ENCODE results near the gene NDUFA11.

The NDUFA11 gene

DNA sequence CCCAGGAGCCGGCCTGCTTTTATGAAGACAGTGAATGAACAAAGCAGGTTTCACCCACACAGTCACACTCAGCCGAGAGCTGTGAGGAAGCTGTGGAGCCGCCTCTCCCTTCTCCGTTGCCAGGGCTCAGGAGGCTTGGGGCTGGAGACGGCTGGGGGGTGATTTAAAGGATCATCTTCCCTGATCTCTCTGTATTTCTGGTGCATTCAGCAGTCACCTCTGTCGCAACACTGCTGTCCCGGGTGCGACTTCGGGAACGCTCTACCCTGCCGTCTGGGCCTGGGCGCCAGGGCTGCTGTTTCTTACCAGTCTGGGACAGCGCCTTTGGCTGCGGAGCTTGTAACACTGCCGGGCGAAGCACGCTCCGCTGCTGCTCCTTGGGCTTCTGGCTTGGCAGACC, 28.6 kb upstream of the NDUFA11 start:
- DNase-seq: no peak

DNA sequence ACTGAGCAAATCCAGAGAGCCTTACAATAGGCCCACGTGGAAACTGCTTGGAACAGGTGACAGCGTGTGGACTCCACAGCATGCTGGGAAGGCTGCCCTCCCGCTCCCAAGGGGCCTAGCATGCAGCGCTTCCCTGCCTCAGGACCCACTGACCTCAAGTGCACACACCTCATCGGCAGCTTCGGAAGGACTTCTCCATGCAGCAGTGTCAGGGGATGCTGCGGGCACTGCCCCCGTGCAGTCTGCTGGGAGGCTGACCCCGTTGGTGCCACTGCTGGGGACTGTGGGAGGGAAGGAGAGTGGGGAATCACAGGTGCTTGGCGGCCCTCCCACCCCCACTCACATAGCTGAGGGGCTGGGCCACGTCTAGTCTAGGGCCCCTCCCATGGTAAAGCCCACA, 27.7 kb upstream of the NDUFA11 start:
- no peak for DNase-seq

DNA sequence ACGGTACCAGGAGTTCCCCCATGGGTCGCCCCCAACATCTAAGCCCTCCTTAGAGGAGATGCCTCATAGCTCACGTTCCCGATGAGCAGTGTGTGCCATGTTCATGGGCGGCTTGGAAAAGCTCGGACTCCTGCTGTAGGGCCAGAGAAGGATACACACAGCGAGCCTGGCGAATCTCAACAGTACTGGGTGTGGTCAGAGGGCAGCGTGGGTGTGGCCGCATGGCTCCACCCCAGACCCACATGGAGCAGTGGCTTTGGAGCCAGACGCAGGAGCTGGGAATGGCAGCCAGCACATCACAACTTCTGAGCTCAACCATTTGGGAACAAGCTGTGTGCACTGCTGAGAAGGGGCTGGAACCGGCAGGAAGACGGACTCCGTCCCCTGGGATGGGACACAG, 26.0 kb upstream of the NDUFA11 start:
- no peak for DNase-seq

DNA sequence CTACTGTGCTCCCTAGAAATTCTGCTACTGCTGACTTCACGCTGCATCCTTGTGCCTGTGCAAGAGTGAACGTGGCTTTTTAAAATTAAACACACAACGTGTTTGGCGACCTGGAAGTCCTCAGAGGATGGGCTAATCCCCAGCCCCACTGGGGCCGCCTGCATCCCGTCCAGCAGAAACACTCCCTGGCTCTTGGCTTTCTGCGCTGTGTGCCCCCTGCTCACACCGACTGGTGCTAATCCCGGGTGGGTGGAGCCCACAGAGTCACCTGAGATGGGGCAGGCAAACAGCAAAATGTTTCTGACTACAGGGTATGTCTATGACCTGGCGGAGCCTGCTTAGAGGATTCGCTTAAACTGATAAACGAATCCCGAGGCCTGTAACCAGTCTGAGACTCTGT, 25.6 kb upstream of the NDUFA11 start:
- no peak for DNase-seq

DNA sequence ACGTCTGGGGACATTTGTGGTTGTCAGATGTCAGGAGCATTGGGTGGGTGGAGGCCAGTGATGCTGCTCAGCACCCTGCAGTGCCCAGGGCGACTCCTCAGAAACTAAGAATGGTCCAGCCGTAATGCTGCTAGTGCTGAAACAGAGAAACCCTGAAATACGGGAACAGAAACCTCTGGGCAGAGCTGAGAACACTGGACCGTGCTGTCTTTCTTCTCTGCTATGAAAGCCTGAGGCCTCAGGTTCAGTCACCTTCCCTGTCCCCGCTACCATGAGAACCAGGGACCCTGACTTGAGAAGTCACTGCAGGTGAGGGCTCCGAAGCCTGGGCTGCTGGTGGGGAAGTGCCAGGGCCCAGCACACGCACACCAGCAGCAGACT, 23.8 kb upstream of the NDUFA11 start:
- no peak for DNase-seq

DNA sequence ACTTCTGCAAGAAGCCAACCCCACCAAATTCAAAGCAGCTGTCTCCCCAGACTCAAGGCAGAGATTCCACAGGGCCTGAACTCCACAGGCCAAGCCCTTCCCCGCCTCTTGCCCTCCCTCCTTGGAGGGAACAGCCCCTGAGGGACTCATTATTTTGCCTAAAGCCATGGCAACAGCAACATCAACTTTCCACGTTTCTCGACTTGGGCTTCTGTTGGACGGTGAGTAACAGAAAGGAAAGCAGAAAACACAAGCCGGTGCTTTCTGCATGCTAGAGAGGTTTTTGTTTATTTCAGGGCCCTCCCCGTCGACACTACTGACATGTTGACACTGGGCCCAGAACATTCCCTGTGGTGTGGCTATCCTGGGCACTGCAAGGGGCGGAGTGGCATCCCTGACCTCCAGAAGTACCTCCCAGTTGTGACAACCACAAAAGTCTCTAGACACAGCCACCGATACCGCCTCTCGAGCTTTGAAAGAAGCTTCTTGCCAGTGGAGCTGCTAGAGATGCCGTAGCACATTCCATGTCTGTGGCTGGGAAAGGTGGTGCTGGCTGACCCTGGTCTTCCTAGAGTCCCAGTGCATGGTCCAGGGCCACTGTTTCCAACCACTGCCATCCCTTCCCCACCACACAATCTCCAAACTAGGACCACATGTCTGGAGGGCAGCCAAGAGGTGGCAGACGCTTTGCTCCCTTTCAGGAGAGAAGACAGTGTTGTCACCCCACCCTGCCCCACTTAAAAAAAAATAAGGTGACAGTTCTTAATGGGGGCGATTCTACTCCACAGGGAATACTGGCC, 23.3 kb upstream of the NDUFA11 start:
- DNase-seq: no peak

DNA sequence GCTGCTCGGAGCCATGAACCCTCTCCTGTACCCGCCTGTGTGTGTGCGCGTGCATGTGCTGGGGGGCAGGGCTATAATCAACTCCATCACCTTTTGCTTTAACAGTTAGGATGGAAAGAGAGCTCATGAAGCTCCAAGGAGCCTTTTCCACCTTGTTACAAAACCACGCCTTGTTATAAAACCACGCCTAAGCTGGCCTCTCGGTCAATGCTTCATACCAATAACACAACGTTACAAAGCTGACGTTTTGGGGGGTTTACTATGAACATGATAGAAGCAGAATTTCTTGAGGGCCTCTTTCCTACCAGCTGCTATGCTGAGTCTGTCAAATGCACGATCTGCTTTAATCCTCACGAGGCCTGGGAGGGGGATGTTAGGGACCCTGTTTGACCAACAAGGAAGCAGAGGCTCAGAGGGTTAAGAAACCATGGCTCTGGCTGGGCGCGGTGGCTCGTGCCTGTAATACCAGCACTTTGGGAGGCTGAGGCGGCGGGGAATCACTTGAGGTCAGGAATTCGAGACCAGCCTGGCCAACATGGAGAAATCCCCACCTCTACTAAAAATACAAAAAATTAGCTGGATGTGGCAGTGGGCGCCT, 22.3 kb upstream of the NDUFA11 start:
- DNase-seq: no peak

DNA sequence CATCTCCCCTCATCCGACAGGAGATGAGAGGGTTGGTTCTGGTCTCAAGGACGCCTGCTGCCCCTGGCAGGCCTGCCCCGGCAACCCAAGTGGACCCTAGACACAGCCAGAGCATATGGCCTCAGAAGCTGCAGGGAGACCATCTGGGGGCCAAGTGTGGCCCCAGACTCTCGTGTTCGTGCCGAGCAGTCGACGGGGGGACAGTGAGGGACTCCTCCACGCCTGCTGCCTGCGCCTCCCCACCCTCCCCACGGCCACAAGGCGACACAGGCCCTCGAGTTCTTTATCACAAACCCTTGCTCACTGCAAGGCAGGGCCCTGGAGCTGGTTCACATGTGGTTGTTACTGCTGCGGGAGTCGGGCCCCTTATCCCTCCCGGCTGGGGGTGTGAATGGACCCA, 19.8 kb upstream of the NDUFA11 start:
- no peak for DNase-seq

DNA sequence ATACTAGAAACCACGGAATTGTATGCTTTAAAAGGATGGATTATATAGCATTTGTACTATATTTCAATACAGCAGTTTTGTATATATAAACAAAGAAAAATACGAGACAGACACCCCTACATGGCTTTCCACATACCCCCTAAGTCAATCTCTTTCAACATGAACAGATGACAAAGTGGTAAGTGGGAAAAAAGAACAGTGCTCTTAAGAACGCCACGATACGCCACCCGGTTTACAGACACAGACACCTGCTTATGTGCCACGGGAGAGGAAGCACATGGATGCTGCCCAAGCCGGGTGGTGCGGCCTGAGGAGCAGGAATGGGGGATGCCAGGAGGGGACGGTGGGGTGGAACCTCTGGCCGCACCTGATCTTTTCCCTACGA, 18.6 kb upstream of the NDUFA11 start:
- DNase-seq: no peak

DNA sequence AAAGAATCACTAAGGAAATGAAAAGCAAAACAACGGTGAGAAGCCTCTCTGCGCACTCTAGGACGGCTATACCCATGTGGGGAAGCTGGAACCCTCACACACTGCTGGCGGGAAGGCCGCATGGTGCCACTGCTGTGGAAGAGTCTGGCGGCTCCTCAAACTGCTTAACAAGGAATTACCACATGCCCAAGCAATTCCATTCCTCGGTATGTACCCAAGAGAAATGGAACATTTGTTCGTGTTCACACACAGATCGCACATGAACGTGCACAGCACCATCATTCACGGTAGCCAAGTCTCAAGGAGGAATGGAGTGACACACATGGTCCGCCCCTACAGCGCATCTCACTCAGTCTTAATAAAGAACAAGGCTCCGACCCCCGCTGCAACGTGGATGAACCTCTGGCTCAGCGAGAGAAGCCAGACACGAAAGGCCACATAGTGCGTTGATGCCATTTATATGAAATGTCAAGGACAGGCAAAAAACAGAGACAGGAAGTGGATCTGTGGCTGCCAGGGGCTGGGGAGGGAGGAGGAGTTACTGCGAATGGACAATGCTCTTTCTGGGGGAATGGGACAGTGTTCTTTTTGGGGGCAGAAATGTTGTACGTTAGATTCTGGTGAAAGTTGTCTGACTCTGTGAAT, 18.0 kb upstream of the NDUFA11 start:
- no peak for DNase-seq

DNA sequence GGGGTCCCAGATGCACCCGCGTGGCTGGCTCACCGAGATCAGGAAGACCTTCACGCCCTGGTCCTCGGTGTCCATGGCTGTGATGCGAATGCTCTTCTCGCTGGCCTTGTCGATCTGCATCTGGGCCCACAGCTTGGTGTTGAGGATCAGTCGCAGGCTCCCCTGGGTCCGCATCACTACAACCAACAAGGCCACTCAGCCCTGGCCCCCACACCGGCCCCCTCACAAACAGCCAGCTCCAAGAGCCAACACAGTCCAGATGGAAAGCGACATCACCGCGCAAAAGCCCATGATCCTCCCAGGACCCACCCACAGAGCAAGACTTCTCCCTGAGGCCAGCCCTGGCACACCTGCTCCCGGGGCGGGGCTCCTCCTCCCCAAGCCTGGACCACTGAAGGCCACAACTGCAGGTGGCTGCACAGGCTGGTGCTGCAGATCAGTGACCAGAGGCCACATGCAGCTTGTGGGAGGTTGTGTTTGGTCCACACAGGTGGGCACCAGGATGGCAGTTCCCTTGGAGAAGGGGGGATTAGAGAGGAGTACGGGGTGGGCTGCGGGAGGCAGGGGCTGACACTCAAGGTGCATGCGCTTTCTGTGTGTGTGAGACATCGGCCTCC, 15.0 kb upstream of the NDUFA11 start:
- no peak for DNase-seq

DNA sequence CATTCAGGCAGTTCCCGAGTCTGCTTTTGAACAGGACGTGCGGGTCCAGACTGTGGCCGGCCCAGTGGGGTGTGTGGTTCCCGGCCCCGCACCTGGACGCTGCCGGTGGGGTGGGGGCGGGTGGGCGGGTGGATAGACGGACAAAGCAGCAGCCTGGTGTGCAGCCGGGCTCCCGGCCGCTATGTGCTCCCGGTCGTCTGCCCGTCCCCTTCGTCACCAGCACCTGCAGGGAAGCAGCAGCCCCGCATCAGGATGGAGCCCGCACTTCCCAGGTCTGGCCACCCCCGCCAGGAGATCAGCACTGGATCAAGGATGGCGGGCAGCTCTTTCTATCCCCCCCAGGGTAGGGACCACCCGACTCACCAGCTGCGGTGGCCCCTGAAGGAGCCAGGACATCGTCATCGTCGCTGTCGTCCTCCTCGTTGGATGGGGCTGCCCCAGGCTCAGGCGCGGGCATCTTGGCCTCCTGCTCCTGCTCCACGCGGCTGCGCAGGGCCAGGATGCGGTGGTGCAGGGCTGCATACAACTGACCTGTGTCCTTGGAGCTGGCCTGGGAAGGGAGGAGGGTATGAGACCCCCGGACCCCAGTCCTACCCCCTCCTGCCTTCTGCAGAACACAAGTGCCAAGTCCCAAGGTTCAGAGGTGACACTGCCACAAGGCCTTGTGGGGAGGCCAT, 14.0 kb upstream of the NDUFA11 start:
- no peak for DNase-seq

DNA sequence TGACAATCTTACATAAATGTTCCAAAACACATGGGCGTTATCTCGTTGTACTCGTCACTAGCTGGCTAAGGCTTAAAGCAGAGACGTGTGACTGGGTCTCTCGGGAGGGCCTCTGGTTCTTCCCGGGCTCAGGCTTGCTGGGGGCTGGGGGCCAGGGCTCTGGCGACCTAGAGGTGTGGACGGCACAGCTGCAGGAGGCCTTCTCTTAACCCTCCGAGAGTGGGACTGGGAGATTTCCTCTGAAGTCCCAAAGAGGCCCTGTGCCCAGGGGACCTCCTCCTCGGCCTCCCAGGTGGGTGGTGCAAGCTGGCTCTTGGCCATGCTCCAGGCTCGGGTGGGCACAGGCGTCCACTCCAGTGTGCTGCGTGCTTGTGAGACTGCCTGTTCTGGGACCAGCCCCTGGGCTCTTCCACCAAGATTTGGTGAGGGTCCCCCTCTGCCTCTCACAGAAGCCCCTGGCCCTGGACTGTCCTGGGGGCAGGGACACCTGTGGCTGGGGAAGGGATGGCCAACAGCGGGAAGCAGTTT, 12.7 kb upstream of the NDUFA11 start:
- no peak for DNase-seq

DNA sequence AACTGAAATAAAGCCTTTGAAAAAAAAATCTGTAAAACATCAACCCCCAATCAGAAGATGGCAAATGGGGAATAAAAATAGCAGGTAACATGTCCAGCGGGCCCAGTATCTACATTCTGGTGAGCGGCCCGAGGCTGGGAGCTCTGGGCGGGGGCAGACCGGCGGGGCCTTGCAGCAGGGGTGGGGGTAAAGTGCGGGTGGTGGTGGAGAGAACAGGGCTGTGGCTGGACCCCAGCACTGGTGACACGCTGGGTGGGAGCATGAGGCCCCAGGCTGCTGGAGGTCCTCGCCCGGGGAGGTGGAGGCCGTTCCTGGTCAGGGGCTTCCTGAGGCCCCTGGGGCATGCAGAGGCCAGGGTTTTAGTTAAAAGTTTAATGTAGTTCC, 12.2 kb upstream of the NDUFA11 start:
- no peak for DNase-seq

DNA sequence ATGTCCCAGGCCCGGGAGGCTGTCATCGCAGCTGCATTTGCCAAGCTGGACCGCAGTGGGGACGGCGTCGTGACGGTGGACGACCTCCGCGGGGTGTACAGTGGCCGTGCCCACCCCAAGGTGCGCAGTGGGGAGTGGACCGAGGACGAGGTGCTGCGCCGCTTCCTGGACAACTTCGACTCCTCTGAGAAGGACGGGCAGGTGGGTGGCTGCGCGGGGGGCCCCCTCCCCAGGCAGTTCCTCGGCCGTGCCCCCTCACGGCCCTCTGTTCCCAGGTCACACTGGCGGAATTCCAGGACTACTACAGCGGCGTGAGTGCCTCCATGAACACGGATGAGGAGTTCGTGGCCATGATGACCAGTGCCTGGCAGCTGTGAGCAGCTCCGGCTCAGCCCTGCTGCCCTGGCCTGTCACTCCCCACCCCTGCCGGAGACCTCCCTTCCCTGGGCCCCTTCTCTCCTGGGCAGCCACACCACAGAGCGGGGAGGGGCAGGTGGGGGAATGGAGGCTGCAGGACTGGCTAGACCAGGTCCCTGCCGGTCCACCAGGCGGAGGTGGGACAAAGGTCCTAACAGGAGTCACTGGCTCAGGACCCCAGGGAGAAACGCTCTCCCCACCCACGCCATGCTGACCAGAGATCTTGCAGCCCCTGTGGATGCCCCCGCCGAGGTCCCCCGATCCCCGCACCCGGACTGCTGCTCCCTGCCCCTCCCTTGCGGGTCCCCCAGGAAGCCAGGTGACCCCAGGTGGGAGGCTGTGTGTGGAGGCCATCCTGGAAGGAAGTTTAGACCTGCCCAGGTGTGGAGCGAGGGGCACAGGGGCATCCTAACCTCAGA, 11.6 kb upstream of the NDUFA11 start:
- no peak for DNase-seq

DNA sequence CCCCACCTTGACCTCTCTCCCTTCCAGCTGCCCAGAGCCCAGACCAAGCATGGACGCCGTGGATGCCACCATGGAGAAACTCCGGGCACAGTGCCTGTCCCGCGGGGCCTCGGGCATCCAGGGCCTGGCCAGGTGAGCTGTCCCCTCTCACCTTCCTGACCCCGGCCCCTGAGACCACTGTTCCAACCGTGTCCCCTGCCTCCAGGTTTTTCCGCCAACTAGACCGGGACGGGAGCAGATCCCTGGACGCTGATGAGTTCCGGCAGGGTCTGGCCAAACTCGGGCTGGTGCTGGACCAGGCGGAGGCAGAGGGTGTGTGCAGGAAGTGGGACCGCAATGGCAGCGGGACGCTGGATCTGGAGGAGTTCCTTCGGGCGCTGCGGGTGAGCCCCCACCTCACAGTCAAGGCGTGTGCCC, 10.8 kb upstream of the NDUFA11 start:
- no peak for DNase-seq

DNA sequence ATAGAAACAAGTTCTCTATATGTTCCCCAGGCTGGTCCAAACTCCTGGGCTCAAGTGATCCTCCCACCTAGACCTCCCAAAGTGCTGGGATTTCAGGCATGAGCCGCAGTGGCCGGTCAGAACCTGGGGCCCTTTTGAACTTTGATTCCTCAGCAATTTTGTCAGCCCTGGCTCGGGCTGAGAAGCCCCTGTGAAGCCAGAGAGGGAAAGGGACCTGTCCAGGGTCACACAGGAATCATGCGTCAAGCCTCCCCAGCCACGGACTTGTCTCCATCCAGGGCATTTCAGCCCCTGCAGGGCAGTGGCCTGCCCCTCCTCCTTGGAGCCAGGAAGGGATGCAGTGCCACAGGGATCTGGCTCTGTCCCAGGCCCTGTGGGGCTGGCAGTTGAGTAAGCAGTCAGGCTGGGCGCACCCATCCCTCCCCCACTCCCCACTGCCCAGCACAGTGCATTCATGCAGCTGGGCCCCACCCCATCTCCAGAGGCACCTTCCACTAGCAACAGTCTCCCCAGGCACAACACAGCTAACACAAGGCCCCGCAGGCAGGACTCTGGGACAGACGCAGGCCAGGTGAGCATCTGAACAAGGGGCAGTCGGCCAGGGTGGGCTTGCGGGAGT, 10.3 kb upstream of the NDUFA11 start, which contains the start of gene CAPS:
TSS of gene CAPS (plus strand) at position 516 of the 619 bp plus-strand sequence. CDS start 153 bp downstream, outside the sequence.
- no peak for DNase-seq

DNA sequence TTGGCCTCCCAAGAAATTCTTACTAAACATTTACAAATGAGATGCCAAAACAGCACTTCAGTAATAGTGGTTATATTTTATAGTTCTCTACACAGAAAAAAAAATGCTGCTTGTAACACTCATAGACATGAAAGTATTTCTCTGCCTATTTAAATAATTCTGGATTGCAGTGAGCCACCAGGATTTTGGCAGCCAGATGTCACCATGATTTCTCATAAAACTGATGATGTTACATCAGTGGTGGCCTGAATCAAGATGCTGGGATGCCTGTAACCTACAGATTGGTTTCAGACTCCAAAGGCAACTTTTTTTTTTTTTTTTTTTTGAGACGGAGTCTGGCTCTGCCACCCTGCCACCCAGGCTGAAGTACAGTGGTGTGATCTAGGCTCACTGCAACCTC, 7.8 kb upstream of the NDUFA11 start:
- DNase-seq: no peak

DNA sequence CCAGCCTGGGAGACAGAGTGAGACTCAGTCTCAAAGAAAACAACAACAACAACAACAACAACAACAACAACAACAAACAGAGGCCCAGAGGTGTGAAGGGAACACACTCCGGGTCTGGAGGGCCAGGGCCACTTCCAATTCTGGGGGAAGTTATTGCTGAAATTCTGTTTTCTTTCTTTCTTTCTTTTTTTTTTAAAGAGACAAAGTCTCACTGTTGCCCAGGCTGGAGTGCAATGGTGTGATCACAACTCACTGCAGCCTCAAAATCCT, 7.0 kb upstream of the NDUFA11 start:
- DNase-seq: no peak

DNA sequence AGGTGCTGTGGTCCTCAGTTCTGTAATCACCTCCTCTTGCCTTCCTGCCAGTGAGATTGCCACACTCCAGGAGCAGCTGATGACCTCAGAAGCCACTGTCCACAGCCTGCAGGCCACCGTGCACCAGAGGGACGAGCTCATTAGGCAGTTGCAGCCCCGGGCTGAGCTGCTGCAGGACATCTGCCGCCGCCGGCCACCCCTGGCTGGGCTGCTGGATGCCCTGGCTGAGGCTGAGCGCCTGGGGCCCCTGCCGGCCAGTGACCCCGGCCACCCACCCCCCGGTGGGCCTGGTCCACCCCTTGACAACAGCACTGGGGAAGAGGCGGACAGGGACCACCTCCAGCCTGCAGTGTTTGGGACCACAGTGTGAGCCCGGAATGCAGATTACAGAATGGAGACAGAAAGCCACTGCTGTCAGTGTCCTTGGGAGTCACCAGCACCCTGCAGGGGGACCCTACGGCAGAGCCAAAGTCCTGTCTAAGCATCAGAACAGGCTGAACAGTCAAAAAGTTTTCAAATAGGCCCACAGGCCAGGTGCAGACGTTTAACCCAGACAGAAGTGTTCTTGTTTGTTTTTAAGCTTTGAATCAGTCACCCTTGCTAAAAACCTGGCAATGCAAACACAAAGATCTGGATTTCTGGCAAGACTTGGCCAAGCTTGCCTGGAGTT, 5.3 kb upstream of the NDUFA11 start:
- DNase-seq: no peak

DNA sequence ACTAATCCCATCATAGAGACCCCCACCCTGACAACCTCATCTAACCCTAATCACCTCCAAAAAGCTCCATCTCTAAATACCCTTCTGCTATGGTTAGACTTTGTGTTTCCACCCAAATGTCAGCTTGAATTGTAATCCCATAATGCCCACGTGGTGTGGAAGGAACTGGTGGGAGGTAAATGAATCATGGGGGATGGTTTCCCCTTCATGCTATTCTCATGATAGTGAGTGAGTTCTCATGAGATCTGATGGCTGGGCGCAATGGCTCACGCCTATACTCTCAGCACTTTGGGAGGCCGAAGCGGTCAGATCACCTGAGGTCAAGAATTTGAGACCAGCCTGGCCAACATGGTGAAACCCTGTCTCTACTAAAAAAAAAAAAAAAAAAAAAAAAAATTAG, 3.7 kb upstream of the NDUFA11 start:
- no peak for DNase-seq
